ENCODE results near the gene MPEG1.

MPEG1 gene, protein sequence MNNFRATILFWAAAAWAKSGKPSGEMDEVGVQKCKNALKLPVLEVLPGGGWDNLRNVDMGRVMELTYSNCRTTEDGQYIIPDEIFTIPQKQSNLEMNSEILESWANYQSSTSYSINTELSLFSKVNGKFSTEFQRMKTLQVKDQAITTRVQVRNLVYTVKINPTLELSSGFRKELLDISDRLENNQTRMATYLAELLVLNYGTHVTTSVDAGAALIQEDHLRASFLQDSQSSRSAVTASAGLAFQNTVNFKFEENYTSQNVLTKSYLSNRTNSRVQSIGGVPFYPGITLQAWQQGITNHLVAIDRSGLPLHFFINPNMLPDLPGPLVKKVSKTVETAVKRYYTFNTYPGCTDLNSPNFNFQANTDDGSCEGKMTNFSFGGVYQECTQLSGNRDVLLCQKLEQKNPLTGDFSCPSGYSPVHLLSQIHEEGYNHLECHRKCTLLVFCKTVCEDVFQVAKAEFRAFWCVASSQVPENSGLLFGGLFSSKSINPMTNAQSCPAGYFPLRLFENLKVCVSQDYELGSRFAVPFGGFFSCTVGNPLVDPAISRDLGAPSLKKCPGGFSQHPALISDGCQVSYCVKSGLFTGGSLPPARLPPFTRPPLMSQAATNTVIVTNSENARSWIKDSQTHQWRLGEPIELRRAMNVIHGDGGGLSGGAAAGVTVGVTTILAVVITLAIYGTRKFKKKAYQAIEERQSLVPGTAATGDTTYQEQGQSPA

DNA sequence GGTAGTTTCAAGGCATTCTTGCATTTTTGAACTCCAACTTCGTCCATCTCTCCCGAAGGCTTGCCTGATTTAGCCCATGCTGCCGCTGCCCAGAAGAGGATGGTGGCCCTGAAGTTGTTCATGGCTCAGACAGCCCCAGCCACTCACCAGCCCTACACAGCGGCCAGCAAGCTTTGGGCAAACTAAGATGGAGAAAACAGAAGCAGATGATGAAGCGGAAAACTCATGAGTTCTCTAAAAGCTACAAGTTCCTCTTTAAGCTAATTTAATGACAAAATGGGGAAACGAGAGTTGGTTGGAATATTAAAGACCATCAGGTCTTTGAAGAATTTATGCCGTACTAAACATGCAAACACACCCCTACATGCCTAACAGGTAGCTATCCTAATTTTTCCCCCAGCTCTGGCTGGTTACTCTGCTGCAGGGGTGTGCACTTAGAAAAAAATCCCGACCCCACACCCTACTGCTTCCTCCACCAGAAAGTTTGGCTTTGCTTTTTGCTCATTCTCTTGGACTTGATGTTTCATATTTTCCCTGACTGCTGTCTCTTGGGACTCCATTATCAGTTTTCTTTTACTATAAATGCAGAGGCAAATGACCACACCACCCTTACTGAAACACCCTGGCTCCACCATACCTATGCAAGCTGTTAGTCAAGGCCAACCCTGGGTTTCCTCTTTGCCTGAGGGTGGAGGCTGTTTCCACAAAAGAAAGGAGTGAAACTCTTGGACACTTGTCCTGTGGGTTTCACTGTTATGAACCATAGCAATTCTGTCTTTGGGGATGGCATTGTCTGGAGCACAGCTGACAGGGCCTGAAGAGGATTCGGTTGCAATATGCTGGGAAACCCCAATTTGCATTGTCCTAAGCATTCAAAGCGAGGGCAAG, at the start of gene MPEG1:
TSS of gene MPEG1 (minus strand) at position 184 of the 888 bp plus-strand sequence. CDS start at position 122, 62 bp downstream.
- peak in 1 of 2 donors; percentile 45 for DNase-seq

DNA sequence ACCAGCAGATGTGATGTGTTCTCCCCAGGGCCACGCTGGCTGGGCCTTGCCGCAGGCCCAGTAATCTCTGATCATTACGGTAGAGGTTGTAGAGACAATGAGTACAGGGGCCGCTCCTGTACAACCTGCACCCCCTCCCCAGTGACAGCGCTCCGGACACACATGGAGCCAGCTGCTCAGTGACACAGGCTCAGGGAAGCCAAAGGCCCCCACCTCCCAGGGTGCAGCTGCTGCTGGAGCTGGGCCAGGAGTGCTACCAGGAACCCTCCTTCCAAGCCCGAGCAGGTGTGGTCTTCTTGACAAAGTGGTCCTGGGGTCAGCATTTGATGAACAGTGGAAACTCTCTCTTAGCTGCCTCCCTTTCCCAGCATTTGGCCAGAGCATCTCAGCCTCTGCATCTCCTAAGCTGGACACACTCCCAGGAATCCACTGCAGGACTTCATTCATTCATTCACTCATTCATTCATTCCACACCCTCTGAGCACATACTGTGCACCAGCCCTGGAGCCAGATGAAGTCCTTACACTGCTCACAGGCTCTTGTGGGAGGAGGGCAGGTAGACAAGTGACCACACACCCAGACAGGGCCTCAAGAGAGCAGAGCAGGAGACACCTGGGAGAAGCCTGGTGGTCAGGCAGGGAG, 49.6 kb upstream of the MPEG1 start:
- no peak for DNase-seq

DNA sequence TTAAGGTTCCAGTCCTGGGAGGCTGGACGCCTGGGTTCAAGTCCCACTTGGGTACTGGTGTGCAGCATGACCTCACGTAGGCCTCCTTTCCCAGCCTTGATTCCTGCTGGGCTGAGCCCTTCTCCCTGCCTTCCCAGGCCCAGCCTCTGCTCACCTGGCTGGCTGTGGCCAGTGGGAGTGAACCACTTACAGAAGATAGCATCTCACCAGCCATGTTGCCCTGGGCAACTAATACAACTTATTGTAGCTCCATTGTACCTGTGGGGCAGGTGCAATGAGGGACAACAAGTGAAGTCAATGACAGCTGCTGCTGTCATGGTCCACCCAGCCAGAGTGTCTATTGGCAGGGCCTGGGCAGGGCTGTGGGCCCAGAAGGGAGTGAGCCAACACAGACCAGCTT, 48.4 kb upstream of the MPEG1 start:
- DNase-seq: no peak

DNA sequence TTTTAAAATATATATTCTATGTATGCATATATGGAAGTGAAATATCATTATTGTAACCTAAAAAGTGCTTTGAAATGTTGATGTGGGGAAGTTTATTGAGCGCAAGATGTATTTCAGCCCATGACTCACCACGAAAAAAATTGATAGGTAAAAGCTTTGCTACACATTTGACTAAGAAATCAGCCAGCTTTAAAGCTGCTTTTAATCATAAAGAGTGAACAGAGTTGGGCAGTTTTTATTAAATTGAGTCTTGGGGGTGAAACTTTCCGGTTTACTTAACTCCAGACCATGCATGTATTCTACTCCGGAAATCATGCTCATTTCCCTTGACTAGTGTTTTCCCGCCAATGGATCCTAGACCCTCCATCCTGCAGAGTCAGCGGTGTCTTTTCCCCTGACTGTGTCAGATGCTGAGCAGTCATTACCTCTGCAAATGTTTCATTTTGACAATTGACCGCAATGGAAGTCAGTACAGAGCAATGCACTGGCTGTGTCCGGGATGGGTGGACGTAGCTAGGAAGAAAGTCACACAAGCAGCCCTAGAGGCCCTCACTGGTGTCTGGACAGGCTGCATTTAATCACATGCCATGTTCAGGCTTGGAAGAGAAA, 47.2 kb upstream of the MPEG1 start:
- DNase-seq: no peak

DNA sequence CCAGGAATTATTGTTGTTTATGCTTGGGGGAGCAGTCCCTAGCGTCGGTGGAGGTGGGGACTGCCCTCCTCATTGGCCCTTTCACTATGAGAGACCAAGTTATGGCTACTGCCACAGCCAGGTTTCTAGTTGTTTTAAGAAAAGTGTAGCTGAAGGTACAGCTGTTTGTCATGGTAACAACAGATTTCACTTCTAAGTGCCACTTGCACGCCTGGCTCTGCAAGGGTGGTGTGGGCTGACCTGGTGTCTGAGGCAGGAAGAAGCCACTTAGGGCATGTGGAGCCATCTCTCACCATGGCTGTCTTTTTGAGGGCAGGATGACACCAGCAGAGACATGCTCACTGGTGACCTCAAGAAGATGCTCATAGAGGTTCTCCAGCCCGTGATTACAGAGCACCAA, 46.3 kb upstream of the MPEG1 start:
- no peak for DNase-seq

DNA sequence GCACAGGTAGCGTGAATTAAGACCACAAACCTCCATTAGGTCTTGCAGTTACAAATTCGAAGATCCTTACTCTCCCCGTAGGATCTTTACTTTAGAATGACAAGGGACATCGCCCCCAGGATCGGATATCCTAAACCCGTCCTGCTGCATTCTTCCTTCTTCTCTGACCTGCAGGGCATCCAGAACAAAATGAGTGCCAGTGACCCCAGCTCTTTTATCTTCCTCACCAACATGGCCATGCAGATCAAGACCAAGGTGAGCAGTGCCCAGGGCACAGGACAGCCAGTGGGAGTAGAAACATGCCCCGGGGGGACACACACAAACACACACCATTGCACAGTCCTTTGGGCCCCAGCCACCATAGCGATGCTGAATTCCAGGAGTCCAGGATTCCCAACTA, 42.6 kb upstream of the MPEG1 start:
- DNase-seq: no peak

DNA sequence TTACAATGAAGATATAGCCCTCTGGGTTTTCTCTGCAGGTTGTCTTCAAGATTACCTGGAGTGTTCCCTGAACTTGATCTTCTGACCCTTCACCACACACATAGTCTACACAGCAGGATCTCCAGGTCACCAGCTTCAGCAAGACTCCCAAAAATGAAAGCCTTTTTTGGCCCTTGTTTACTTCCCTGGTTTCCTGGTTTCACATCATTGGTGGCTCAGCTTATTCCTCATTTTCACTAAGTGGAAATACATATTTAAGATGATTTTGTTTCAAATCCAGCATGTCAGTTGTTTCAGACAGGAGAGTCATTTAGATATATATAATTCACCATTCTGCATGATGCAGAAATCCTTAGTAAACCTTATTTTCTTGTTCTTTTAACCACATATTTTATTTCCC, 41.6 kb upstream of the MPEG1 start:
- no peak for DNase-seq

DNA sequence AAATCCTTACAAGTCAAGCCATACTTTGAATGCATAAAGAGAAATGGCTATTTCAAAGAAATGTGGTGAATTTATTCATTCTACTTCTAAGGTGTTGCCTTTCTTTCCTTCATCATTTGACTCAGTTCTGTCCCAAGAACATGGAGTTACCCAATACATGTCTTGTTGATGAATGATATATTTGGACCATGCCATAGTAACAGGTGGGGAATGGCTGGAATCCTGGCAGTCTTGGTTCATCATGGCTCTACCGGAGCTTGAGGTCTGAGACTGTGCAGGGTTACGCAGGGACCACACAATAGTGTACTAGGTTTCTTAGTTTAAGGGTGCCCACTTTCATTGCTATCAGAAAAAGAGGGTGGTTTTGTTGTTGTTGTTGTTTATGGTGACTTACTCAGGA, 40.3 kb upstream of the MPEG1 start:
- DNase-seq: no peak

DNA sequence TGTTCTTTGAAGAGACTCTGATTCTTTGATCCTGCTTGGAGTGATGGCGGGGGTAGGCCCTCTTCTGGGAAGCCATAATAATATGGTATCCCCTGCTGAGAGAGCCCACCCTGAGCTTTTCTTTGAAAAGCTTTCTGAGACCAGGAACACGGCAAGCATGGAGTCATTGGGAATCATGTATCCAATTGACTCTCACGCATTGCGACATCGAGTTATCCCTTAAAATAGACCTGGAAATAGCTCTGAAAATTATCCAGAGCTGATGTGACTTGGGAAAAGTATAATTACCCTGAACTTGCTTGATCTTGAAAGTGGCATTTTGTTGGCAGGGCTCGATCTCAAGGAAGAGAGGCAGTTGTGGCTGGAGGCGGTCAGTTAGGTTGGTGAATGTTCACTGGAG, 36.8 kb upstream of the MPEG1 start:
- no peak for DNase-seq

DNA sequence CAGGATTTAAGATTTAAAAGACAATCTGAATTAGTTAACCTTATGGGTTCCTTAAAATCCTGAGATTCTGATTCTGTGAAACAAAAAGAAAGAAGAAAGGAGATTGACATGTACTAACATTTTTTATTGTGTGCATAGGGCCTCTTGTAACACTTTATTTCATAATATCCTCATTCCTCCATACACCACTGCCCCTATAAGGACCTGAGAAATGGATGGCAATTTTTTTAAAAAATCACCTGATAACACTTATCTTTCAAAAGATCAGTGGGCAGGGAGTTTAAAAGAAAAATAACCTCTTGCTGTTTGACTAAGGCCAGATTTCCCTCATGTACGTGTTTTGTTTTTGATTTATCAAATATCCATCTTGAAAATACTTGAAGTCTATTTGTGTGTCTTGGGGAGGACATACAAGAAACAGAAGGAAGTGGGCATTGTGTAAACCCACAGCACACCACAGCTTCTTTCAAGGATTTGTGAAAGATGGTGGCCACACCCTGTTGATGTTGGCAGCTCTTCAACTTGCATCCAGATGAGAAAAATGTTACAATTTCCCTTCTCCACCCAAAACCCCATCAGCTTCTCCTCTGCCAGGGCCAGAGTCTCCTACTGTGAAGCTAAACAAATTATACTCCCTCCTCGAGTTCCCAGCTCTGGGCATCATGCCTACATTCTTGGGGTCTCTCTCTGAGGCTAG, 35.0 kb upstream of the MPEG1 start:
- DNase-seq: peak; percentile 21 to 36

DNA sequence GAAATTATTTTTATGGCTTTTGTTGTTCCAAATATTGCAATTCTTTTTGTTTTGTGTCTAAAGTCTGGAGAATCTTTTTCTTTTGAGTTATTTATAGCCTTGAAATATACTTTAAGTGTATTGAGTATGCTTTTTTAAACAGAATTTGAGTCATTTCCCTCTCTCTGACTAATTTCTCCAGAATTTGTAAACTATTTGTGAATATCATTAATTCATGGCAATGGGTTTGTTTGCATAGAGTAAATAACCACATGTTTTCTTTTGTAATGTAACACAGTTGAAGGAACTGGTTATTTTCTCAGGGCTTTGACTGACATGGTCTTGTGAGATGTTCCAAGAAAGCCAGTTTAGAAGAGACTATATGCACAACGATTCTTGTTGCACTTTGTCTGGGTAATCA, 30.9 kb upstream of the MPEG1 start:
- no peak for DNase-seq

DNA sequence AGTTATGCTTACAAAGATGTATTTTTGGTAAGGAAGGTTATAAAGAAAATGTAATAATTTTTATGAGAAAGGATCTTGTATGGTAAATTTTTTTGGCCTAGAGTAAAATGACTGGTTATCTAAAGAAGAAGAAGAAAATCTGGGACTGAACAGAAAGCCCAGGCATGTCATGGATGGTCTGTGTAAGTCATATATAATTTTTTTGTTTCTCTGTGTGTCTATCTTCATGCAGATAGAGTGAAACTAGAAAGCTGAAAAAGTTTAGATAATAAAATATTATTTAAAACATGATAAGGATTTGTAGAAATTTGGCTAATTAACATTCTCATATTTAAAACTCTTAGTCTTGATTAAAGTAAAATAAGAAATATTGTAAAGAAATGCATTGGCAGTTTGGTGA, 27.6 kb upstream of the MPEG1 start:
- no peak for DNase-seq

DNA sequence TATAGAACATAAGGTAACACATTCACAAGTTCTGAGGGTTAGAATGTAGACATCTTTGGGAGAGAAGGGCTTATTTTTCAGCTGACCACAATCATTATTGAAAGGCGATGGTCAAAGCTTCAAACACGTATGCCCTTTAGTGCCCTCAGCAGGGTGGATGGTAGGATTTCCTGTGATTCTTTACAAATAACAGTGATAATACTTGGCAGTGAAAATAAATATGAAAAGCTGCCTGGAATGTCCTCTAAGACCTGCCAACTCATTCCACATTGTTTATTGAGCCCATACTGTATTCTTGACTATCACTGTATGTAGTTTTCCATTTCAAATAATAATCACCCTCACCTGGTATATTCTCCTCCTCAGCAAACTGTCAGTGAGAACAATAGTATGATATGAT, 13.7 kb upstream of the MPEG1 start:
- no peak for DNase-seq

DNA sequence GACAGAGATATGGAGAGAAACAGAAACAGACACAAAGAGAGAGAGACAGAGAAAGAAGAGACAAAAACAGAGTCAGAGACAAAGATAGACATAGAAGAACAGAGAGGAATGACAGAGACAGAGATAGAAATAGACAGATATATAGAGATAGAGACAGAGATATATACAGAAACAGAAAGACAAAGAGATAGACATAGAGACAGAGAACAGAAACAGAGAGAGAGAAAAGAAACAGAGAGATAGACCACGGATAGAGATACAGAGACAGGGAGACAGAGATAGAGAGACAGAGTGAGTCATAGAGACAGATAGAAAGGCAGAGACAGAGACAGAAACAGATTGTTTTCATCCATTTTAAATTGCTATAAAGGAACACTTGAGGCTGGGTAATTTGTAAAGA, 12.3 kb upstream of the MPEG1 start:
- no peak for DNase-seq

DNA sequence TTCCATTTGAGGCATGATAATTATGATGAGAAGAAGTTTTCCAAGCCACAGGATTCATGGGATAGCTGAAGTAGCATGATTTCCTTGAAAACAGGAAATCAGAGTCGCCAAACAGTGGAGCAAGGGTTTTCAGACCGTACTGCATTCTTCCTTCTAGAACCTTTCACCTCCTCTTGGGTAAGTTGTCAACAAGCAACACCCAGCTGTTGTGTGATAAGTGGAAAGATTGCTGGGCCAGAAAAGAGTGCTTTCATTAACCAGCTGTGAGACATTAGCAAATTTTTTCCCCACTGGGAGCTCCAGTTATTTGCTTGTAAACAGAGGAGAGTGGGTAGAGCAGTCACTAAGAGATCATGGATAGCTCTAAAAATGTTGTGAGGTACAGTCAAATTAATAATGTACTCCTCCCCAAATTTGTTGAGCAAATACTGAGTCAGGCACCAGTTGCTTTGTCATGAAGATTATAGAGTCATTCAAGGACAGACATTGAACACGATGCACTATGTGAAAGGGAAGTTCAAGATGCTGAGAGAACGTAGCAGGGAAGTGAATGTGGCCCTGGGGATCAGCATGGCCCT, 11.7 kb upstream of the MPEG1 start:
- peak in 1 of 2 donors; percentile 35 for DNase-seq

DNA sequence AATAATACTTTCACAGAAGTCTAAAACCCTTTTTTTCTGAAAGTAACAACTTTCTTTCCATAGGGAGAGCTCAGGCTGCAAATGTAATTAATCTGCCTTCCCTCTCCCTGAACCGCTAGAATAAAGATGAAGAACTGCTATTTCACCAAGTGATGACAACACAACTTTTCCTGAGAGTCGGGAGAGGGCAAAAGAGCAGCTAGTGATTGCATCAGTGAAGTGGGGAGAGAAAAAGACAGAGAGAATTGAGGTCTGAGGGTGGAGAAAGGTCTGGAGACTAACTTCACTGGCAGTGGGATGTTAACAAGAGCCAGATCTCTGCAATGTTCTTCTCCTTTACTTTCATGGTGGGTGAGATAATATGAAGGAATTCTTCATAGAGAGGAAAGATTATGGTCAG, 10.9 kb upstream of the MPEG1 start:
- DNase-seq: no peak

DNA sequence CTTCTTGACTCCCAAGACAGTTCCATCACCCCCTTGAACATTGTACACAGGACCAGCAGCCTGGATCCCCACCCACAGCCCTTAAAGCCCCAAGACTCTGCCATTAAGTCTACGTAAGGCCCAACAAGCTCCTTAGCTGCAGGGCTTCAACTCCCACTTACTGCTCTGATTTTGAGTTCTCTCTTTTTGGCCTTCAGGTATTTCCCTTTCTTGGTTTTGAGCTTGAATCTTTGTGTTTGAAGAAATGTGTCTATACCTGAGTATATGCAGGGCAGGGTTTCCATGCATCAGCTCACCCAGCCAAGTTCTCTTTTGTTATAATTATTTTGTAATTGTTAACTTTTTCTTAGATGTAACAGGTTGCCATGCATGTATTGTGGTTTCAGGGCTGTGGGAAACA, 10.4 kb upstream of the MPEG1 start:
- DNase-seq: no peak

DNA sequence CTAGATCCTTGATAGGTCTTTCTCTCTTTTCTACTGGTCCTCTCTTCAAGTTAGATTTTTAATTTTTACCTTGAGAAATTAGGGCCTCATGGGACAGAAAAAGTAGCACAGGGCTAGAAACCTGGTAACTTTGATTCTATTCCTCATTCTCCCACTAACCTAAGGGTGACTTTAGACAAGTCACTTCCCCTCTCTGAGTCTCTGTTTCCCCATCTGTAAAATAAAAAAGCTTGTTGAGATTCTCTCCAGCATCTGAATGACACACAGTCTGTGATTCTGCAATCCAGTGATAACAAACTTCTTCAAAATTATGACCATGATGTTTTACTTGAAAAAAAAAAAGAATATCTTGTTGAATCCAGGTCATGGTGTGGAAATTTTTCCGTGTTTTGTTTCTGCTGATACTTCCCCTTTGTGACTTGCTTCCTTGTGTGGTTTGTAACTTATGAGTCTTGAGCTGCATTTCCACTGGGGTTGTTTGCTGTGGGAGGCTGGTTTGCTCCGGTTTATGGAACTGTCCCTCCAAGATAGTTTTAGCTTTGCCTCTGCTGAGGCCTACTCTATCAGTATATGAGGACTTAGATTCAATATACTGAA, 9.8 kb upstream of the MPEG1 start:
- DNase-seq: peak in 1 of 2 donors; percentile 32

DNA sequence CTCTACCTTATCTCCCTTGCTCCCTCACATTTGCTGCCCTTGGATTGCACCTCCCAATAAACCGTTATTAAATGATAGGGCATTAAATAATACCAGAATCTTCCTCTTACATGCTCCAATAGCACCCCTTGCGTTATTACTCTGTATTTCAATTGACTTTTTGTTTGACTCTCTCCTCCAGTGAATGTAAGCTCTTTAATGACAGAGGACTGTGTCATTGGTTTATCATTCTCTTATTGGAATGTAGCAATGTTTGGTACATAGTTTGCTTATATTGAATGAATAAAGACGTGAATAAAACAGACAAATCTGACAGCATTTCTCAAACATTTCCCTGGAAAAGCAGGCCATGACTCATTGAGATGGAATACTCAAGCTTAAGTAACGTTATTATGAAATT, 8.7 kb upstream of the MPEG1 start:
- no peak for DNase-seq

DNA sequence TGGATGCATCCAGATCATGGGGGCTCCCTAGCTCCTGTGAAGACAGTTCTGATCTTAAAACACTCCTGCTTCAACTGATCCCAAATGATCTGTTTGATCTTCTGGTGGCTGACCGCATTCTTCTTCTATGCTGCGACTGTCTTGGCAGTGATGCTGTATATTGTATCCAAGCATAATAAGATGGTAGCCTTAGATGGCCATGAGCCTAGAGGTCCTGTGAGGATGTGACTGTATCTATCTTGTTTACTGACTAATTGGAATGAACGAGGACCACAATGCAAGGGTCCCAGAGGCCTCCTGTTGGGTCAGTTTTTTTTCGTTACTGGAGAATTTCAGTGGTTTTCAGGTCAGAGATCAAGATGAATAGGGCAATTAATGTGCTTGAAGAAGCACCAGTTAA, 7.1 kb upstream of the MPEG1 start:
- no peak for DNase-seq

DNA sequence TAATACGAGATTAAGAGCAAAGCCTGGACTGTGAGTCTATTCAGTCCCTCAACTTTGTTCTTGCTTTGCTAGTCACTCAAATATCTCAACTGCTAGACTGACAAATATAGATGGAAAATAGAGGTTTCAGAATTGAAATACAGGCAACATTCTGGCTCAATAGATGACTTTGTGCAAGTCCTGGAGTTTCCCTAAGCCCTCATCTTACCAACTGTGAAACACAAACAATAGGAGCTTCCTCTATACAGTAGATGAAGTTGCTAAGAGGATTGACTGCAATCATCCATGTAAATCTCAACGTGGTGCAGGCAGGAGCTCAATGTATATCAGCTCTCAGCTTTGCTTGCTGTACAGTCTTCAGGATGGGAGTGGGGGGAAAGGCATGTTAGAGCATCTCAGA, 6.2 kb upstream of the MPEG1 start:
- no peak for DNase-seq

Data from CD4-positive, alpha-beta T cell treated with Interleukin-1 beta for 1 hour (primary cell).